Right renal cortex interstitium (tissue), 3 donors: ENCODE measurements around the gene MSH5. TPM values are rescaled to one million over a fixed set of nuclear protein-coding genes. Genes with fewer than 3 reads are reported as not detected.
"Not testable (repeated sequence)": the region's sequence is repeated elsewhere in the genome, so short reads cannot be mapped to it uniquely, and the experiment has no call there.

ENCODE experiments used
- DNase-seq, 3 donors: peaks; one replicate each; pipeline ENCODE4 v3.0.0-alpha.2; 2013; ENCODE audit warnings: low read depth in 3 of 3, low spot score in 2 of 3
- polyA plus RNA-seq, 3 donors: library from polyadenylated mRNA; unstranded; fragments of 120-200 nt; gene quantifications; one replicate each; pipeline ENCODE4 v1.2.1, GENCODE V29; 2013; ENCODE audit not compliant: insufficient read length in 3 of 3

The MSH5 gene
- polyA plus RNA-seq, 3 donors, result 13.8 to 16.7 (median 15.3) TPM

- DNase-seq, result peak in 2 of 3 donors; percentile 70 to 71
These were observed 56.0 kb downstream of the MSH5 start, which contains the start of gene VARS1 for GRCh38 chr6:31795616-31796298. Gene VARS1 (minus strand): TSS chr6:31795752. CDS start chr6:31795217, 535 bp downstream.

GRCh38 chr6:31796993-31797385, 57.2 kb downstream of the MSH5 start:
- DNase-seq, result no peak

GRCh38 chr6:31797588-31797987, 57.8 kb downstream of the MSH5 start:
- DNase-seq, result no peak

- no peak for DNase-seq
These were observed 60.0 kb downstream of the MSH5 start for GRCh38 chr6:31799781-31800180.

- DNase-seq, result not testable (repeated sequence)
These were observed 61.5 kb downstream of the MSH5 start for GRCh38 chr6:31801031-31801927.

- DNase-seq, result no peak
These were observed 66.2 kb downstream of the MSH5 start for GRCh38 chr6:31805939-31806469.

GRCh38 chr6:31806470-31807272, 66.9 kb downstream of the MSH5 start, which contains the start of gene LSM2:
Gene LSM2 (minus strand): TSS chr6:31806966. CDS start chr6:31806757, 209 bp downstream.
- peak; percentile 91 to 96 (median 92) for DNase-seq

- DNase-seq, result not testable (repeated sequence)
These were observed 68.8 kb downstream of the MSH5 start for GRCh38 chr6:31808599-31808998.

GRCh38 chr6:31811645-31812044, 71.8 kb downstream of the MSH5 start:
- DNase-seq, result no peak

Other genes starting within 250 kb of the MSH5 start
- 1 to 10 TPM; 1.0 to 1.4 (median 1.2) TPM for gene MICB, start 241.9 kb upstream of the MSH5 start, polyA plus RNA-seq
- 10 to 100 TPM; 13.6 to 24.1 (median 17.7) TPM for gene MCCD1, start 211.0 kb upstream of the MSH5 start, polyA plus RNA-seq
- 100 to 1,000 TPM; 509 to 546 (median 538) TPM for gene DDX39B, start 198.0 kb upstream of the MSH5 start, polyA plus RNA-seq
- 1 to 10 TPM; 5.7 to 7.5 (median 7.3) TPM for gene ATP6V1G2, start 193.4 kb upstream of the MSH5 start, polyA plus RNA-seq
- gene NFKBIL1, start 192.4 kb upstream of the MSH5 start, polyA plus RNA-seq, result 10 to 100 TPM; 17.6 to 19.3 (median 19.1) TPM
- under 1 TPM; 0.13 to 0.15 (median 0.14) TPM for gene LTA, start 167.7 kb upstream of the MSH5 start, polyA plus RNA-seq
- under 1 TPM; 0.16 to 0.31 (median 0.19) TPM for gene TNF, start 164.4 kb upstream of the MSH5 start, polyA plus RNA-seq
- gene LTB, start 157.6 kb upstream of the MSH5 start, polyA plus RNA-seq, result 1 to 10 TPM in 2 of 3 donors, under 1 TPM in 1; 0.89 to 1.4 (median 1.2) TPM
- gene LST1, start 153.7 kb upstream of the MSH5 start, polyA plus RNA-seq, result 1 to 10 TPM; 4.9 to 6.5 (median 5.2) TPM
- under 1 TPM in 1 of 3 donors, not detected in 2; 0.16 TPM for gene NCR3, start 147.0 kb upstream of the MSH5 start, polyA plus RNA-seq
- 10 to 100 TPM; 87.4 to 99.7 (median 94.8) TPM for gene AIF1, start 124.8 kb upstream of the MSH5 start, polyA plus RNA-seq
- 100 to 1,000 TPM; 131 to 142 (median 140) TPM for gene PRRC2A, start 119.3 kb upstream of the MSH5 start, polyA plus RNA-seq
- 100 to 1,000 TPM; 212 to 228 (median 226) TPM for gene BAG6, start 87.3 kb upstream of the MSH5 start, polyA plus RNA-seq
- gene APOM, start 84.1 kb upstream of the MSH5 start, polyA plus RNA-seq, result 100 to 1,000 TPM in 2 of 3 donors, 10 to 100 TPM in 1; 91.6 to 131 (median 120) TPM
- 10 to 100 TPM; 19.4 to 20.7 (median 20.4) TPM for gene C6orf47, start 79.2 kb upstream of the MSH5 start, polyA plus RNA-seq
- 10 to 100 TPM; 29.5 to 31.0 (median 30.8) TPM for gene GPANK1, start 75.0 kb upstream of the MSH5 start, polyA plus RNA-seq
- 100 to 1,000 TPM; 234 to 239 (median 236) TPM for gene CSNK2B, start 73.9 kb upstream of the MSH5 start, polyA plus RNA-seq
- 10 to 100 TPM; 10.4 to 15.6 (median 12.0) TPM for gene LY6G5B, start 70.0 kb upstream of the MSH5 start, polyA plus RNA-seq
- gene LY6G5C, start 58.9 kb upstream of the MSH5 start, polyA plus RNA-seq, result 1 to 10 TPM; 2.4 to 3.2 (median 2.5) TPM
- gene ABHD16A, start 36.7 kb upstream of the MSH5 start, polyA plus RNA-seq, result 10 to 100 TPM; 54.8 to 57.3 (median 55.2) TPM
- 1 to 10 TPM in 1 of 3 donors, under 1 TPM in 2; 0.44 to 1.5 (median 0.98) TPM for gene LY6G6F, start 33.1 kb upstream of the MSH5 start, polyA plus RNA-seq
- under 1 TPM in 1 of 3 donors, not detected in 2; 0.34 TPM for gene LY6G6D, start 24.7 kb upstream of the MSH5 start, polyA plus RNA-seq
- under 1 TPM; 0.18 to 0.28 (median 0.22) TPM for gene LY6G6C, start 18.3 kb upstream of the MSH5 start, polyA plus RNA-seq
- gene MPIG6B, start 16.6 kb upstream of the MSH5 start, polyA plus RNA-seq, result 1 to 10 TPM; 1.1 to 2.3 (median 1.4) TPM
- 100 to 1,000 TPM; 157 to 166 (median 162) TPM for gene DDAH2, start 10.7 kb upstream of the MSH5 start, polyA plus RNA-seq
- 100 to 1,000 TPM; 313 to 334 (median 325) TPM for gene CLIC1, start 3.5 kb upstream of the MSH5 start, polyA plus RNA-seq
- gene SAPCD1, start 22.7 kb downstream of the MSH5 start, polyA plus RNA-seq, result 1 to 10 TPM; 2.1 to 7.4 (median 6.0) TPM
- gene VWA7, start 37.3 kb downstream of the MSH5 start, polyA plus RNA-seq, result 1 to 10 TPM; 6.8 to 9.4 (median 8.5) TPM
- gene VARS1, start 55.7 kb downstream of the MSH5 start, polyA plus RNA-seq, result 10 to 100 TPM; 57.2 to 59.4 (median 58.1) TPM
- gene LSM2, start 67.0 kb downstream of the MSH5 start, polyA plus RNA-seq, result 10 to 100 TPM; 86.8 to 93.1 (median 87.3) TPM
- 1 to 10 TPM; 4.1 to 4.3 (median 4.3) TPM for gene HSPA1L, start 75.3 kb downstream of the MSH5 start, polyA plus RNA-seq
- 100 to 1,000 TPM in 1 of 3 donors, 10 to 100 TPM in 2; 83.5 to 115 (median 87.1) TPM for gene HSPA1A, start 75.5 kb downstream of the MSH5 start, polyA plus RNA-seq
- 100 to 1,000 TPM; 112 to 164 (median 134) TPM for gene HSPA1B, start 87.7 kb downstream of the MSH5 start, polyA plus RNA-seq
- 10 to 100 TPM; 69.0 to 89.7 (median 77.5) TPM for gene NEU1, start 122.8 kb downstream of the MSH5 start, polyA plus RNA-seq
- gene SLC44A4, start 139.0 kb downstream of the MSH5 start, polyA plus RNA-seq, result 10 to 100 TPM; 34.7 to 45.8 (median 43.8) TPM
- 10 to 100 TPM; 67.9 to 74.0 (median 68.5) TPM for gene EHMT2, start 157.7 kb downstream of the MSH5 start, polyA plus RNA-seq
- gene ZBTB12, start 162.1 kb downstream of the MSH5 start, polyA plus RNA-seq, result 10 to 100 TPM; 23.5 to 27.3 (median 25.5) TPM
- 1 to 10 TPM; 3.3 to 4.3 (median 4.0) TPM for gene C2, start 187.7 kb downstream of the MSH5 start, polyA plus RNA-seq
- 10 to 100 TPM in 1 of 3 donors, 1 to 10 TPM in 2; 5.0 to 17.5 (median 5.7) TPM for gene CFB, start 206.1 kb downstream of the MSH5 start, polyA plus RNA-seq
- 10 to 100 TPM; 90.8 to 94.0 (median 92.7) TPM for gene NELFE, start 219.0 kb downstream of the MSH5 start, polyA plus RNA-seq
- 10 to 100 TPM; 35.7 to 49.2 (median 37.6) TPM for gene SKIC2, start 219.2 kb downstream of the MSH5 start, polyA plus RNA-seq
- gene DXO, start 232.1 kb downstream of the MSH5 start, polyA plus RNA-seq, result 10 to 100 TPM; 25.7 to 26.8 (median 26.0) TPM
- gene C4A, start 242.1 kb downstream of the MSH5 start, polyA plus RNA-seq, result 10 to 100 TPM; 10.9 to 22.9 (median 13.1) TPM